Peyer's patch (tissue), 4 donors: Measurements from ENCODE around the gene TGIF2.
A peak's percentile ranks its signal among the peaks of the same experiment; 100 is the strongest.

Experiments
- CTCF ChIP-seq, 6 experiments: fragments of 450-650 bp in 4 of 6; fragments of 200-600 bp in 2 of 6; sonication (generic) in 1 of 6; IDR thresholded peaks; one replicate each; pipeline ENCODE4 v1.5.1; 2017 to 2019; ENCODE audit warnings: antibody characterized with exemption in 6 of 6, mild to moderate bottlenecking in 3 of 6, moderate library complexity in 1 of 6
- POLR2A ChIP-seq, 2 donors: fragments of 450-650 bp; IDR thresholded peaks; one replicate each; pipeline ENCODE4 v1.5.1; 2017; ENCODE audit warnings: antibody characterized with exemption in 2 of 2, mild to moderate bottlenecking in 2 of 2, moderate library complexity in 2 of 2

GRCh38 chr20:36605399-36606157, 32.2 kb downstream of the TGIF2 start, which contains the start of gene RAB5IF:
- TF ChIP-seq CTCF (IDR thresholded peaks at IDR 0.05): peak; percentile 93 to 99 (median 98)
- TF ChIP-seq POLR2A (IDR thresholded peaks at IDR 0.05): peak; percentile 94 to 97
